Activated CD4-positive, alpha-beta T cell treated with anti-CD3 and anti-CD28 coated beads, Interleukin-2, amount 50 U/mL, for 4 hours (primary cell): Measurements from ENCODE around the gene PDIA2.

Experiments
- DNase-seq, 2 experiments: peaks; one replicate each; pipeline ENCODE4 v3.0.0-alpha.2; 2020

The PDIA2 gene

DNA sequence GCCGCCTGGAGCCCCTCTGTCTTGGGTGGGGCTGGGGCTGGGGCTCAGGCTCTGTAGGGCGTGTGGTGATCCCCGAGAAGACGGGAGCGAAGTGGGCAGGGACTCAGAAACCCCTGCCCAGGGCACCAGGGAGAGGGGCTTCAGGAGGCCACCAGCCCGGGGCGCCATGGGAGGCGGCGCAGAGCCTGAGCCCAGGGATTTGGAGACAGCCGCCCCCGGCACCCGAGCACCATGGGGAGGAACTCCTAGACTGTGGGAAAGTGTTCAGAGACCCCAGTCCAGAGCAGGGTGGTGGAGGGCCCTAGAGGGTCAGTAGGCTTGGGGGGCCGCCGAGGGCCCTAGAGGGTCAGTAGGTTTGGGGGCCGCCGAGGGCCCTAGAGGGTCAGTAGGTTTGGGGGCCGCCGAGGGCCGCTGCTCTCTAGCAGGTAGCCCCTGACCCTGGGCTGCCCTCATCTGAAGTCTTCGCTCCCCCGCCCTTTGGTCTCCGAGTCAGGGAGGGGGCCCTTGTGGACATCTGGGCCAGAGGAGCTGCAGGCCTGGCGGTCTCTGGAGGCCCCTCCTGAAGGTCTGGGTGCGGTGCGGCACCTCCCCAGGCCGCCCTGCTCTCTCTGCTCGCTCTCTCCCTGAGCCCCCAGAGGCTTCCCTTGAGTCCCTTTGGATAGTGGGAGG, 1.8 kb upstream of the PDIA2 start:
- no peak for DNase-seq

GRCh38 chr16:281660-282255, 1.2 kb upstream of the PDIA2 start:
- DNase-seq, result no peak

- no peak for DNase-seq
These were observed 473 bp upstream of the PDIA2 start for GRCh38 chr16:282491-282890.

GRCh38 chr16:284204-285120, 1.5 kb downstream of the PDIA2 start:
- DNase-seq, result no peak

DNA sequence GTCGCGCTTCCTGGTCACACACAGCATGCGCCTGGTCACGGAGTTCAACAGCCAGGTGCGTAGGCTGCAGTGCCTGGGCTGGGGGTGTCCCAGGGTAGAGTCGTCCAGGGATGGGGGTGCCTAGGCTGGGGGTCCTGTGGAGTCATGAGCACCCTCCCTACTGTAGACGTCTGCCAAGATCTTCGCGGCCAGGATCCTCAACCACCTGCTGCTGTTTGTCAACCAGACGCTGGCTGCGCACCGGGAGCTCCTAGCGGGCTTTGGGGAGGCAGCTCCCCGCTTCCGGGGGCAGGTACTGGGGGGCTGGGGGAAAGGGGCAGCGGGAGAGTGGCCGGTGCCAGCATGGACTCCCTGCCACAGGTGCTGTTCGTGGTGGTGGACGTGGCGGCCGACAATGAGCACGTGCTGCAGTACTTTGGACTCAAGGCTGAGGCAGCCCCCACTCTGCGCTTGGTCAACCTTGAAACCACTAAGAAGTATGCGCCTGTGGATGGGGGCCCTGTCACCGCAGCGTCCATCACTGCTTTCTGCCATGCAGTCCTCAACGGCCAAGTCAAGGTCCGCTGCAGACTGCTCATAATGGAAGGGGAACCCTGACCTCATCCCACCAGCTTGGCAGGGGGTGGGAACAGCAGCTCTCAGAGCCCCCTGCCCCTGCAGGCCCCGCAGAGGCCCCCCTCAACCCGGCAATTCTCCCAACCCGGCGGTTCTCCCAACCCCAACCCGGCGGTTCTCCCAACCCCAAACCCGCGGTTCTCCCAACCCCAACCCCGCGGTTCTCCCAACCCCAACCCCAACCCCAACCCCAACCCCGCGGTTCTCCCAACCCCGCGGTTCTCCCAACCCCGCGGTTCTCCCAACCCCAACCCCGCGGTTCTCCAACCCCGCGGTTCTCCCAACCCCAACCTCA, 2.4 kb downstream of the PDIA2 start:
- no peak for DNase-seq

- no peak for DNase-seq
These were observed 3.7 kb downstream of the PDIA2 start for GRCh38 chr16:286491-287297.

DNA sequence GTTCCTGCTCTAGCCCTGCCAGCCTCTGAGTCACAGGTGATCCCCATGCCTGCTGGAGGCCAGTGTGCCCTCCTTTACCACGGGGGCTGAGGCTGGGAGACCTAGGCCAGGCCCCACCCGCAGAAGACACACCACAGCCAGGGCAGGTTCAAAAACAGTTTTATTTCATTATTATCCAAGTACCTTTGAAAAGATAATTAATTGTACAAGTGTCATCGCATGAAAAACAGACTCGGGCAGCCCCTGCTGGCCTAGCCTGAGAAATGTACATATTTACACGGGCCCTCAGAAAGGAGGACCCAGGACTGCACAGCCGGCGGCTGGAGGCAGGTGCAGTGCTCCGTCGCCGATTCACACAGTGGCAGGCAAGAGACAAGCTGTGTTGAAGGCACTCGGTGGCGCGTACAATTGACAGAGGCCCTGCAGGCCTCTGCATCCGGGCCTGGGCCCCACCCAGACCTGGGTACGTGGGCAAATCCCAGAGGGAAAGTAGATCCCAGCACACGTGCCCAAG, 4.4 kb downstream of the PDIA2 start:
- no peak for DNase-seq

DNA sequence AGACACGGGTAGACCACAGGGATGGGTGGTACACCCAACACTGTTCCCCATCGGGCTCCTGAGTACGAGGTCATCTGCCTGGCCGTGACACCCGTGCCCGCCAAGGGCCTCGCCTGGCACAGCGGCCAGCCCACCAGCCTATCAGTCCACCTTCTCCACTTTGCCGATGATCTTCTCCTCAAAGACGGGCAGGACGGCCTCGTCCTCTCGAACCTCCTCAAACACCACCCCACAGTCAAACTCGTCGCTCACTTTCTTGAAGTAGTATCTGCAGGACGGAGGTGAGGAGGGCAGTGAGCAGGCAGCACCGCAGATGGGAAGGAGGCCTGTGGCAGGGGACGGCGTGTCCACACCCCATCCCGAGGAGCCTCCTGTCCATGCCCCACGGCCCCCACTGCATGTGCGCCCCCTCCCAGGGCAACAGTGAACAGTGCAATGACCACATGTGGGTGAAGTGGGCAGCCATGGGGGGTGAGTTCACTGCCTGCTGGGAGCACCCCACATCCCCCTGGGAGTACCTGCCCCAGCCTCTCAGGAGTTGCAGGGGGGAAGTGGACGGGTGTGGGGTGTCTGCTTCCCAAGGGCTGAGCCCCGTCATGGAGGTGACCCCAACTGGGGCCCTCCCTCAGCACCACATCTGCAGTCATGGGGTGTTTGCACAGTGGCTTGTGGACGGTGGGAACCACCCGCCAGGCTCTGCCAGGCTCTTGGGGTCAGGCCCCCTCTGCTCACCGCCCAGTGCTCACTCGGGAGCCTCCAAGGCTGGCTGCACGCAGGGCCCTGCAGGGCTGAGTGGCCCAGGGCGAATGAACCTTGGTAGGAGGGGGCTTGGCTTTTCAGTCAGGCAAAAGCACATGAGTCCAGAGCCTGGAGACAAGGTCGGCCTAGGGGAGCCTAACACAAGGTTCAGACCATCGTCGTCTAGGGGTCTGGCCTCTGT, 5.3 kb downstream of the PDIA2 start:
- DNase-seq, result no peak

DNA sequence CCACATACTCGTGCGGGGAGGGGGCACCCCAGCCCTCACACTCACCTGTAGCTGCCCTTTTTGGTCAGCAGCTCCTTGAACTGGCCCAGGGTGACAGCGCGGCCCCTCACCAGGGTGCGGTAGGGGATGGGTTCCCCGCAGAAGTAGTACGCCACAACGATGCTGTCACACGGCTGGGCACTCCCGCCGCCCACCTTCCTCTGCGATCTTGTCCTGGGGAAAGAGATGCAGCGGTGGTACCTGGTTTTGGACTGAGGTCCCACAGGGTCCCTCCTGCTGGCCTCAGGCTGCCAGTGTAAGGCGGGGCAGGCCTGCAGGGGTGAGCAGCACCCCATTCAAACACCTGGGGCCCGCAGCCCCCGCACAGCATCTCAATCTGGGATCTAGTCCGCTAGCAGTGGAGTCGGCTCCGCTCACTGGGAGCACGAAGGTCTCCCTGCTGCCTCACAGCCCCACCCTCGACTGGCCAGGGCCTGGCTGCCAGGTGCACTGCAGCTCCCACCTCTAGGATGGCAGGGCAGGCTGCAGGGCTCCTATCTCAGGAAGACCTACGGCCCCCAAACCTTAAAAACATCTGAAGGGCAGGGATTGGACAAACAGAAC, 6.5 kb downstream of the PDIA2 start:
- no peak for DNase-seq

DNA sequence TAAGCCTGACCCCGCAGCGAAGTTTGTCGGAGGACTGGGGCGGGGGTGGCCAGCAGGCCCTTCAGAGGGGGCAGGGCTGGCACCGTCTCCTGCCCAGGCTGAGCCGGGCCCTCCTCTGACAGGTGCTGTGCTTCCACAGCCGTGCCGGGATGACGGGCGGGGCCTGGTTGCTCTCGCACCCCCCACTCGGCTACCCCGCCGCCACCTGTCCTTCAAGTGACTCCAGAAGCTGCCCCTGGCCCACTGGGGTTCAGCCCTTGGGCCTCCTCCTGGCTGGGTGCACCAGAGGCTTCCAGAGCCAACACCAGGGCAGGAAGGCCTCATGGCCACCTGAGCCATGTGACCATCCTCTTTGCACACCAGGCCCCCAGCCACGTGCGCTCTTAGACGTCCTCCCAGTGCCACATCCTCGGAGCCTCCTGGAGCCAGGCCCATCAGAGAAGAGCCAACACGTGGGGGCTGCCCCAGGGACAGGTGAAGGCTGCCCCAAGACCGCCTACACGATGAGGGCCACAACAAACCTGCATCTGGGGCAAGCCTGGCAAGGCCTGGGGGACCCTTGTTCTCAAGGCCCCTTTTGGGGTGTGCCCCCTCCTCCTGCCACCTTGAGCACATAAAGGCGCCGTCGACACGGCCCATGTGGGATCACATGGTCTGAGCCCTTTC, 7.2 kb downstream of the PDIA2 start:
- no peak for DNase-seq

GRCh38 chr16:290681-291405, 7.9 kb downstream of the PDIA2 start:
- DNase-seq, result no peak

DNA sequence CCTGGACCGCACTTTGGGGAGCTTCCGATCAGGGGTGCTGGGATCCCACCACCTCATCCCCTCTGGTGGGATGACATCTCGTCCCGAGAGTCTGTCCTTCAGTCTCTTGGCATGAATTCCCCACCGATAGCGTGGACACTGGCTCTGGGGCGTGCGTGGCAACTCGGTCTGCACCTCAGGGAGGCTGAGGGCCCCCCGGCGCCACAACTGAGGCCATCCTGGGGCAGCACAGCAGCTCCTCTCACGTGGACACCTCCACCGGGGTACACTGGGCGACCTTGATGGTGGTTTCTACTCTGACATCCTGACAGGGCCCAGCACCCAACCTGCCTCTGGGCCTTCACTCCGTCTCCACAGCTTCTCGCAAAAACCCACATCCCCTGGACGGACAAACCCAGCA, 8.6 kb downstream of the PDIA2 start:
- DNase-seq, result no peak

GRCh38 chr16:293043-293775, 10.2 kb downstream of the PDIA2 start:
- no peak for DNase-seq

GRCh38 chr16:296276-296675, 13.3 kb downstream of the PDIA2 start:
- no peak for DNase-seq

DNA sequence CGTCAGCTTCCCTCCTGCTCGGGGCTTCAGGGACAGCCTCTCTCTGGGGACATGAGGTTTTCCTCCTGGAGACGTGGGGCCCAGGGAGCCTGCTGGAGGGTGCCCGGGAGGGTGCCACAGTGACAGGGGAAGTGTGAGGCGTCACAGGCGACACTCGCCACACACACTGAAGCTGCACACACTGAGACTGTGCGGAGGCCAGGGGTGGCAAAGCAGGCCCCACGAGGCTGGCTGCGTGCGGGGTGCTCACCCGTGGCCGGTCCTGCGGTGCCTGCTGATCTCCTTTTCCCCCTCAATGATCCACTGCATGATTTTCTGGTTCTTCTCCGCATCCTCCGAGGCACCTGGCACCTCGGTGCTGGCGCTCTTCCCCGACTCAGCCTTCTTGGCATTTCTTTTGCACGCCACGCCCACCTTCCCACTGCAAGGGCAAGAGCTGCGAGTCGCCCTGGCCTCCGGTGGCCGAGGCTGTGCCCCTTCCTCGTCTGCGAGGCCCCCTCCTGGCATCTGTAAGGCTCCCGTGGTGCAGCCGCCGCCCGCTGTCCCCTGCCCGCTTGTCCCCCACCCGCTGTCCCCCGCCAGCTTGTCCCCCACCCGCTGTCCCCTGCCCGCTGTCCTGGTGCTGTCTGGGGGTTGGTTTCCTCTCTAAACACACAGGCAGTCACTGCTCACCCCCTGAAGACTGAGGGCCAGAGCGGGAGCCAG, 14.0 kb downstream of the PDIA2 start:
- DNase-seq, result no peak

GRCh38 chr16:297832-298231, 14.9 kb downstream of the PDIA2 start:
- no peak for DNase-seq

GRCh38 chr16:301235-301634, 18.3 kb downstream of the PDIA2 start:
- DNase-seq, result no peak
